GM12891 (cell line): ENCODE measurements around the gene BFSP1.

Experiments
- DNase-seq: peaks from one replicate; pipeline ENCODE4 v3.0.0; 2011; ENCODE audit warnings: low spot score; ENCODE audit not compliant: insufficient read length
- FAIRE-seq: peaks from 2 replicates; lab custom pipeline; 2011; peaks lifted over from hg19 to GRCh38; lab: Jason Lieb, UNC
- PAX5 ChIP-seq: IDR thresholded peaks from 2 replicates; pipeline ENCODE4 v1.6.1; 2011; ENCODE audit warnings: low read length, moderate library complexity, mild to moderate bottlenecking; ENCODE audit not compliant: insufficient read depth, severe bottlenecking
- POLR2A ChIP-seq: IDR thresholded peaks from 2 replicates; pipeline ENCODE4 v1.6.1; 2011; ENCODE audit warnings: low read depth, low read length, control low read depth
- POLR2AphosphoS5 ChIP-seq: IDR thresholded peaks from 2 replicates; pipeline ENCODE4 v1.6.1; 2011; ENCODE audit warnings: low read depth, low read length, control low read depth
- POU2F2 ChIP-seq: IDR thresholded peaks from 2 replicates; pipeline ENCODE4 v1.6.1; 2011; ENCODE audit warnings: low read depth, mild to moderate bottlenecking, control low read depth, low read length, moderate library complexity
- SPI1 ChIP-seq: IDR thresholded peaks from 2 replicates; pipeline ENCODE4 v1.6.1; 2011; ENCODE audit warnings: low read depth, low read length, control low read depth
- TAF1 ChIP-seq: IDR thresholded peaks from 2 replicates; pipeline ENCODE4 v1.6.1; 2011; ENCODE audit warnings: low read depth, low read length, control low read depth

BFSP1 gene

GRCh38 chr20:17470521-17470920 lies 60.7 kb downstream of the BFSP1 start:
- no peak for TF ChIP-seq POLR2AphosphoS5
- no peak for FAIRE-seq

GRCh38 chr20:17469246-17470030 lies 61.7 kb downstream of the BFSP1 start:
- DNase-seq (no peak), FAIRE-seq (no peak)
- TF ChIP-seq SPI1 (no peak), POU2F2 (no peak)

More at GRCh38 chr20:17470521-17470920, 60.7 kb downstream of the BFSP1 start:
- DNase-seq = no peak

- no peak for TF ChIP-seq SPI1
- no peak for TF ChIP-seq PAX5
- no peak for TF ChIP-seq POU2F2
- FAIRE-seq = no peak
- DNase-seq = no peak
Measured at GRCh38 chr20:17468073-17468840, 62.9 kb downstream of the BFSP1 start.

- FAIRE-seq = no peak
- TF ChIP-seq TAF1 (no peak), POLR2AphosphoS5 (no peak), PAX5 (no peak), POLR2A (no peak), POU2F2 (no peak), SPI1 (no peak)
- DNase-seq = no peak
Measured at GRCh38 chr20:17467120-17467655, 64.0 kb downstream of the BFSP1 start.

- DNase-seq = no peak
- TF ChIP-seq SPI1 = no peak
- FAIRE-seq = no peak
Measured at GRCh38 chr20:17466641-17467040, 64.5 kb downstream of the BFSP1 start.

GRCh38 chr20:17465236-17465635 lies 65.9 kb downstream of the BFSP1 start:
- DNase-seq (no peak), FAIRE-seq (no peak)
- TF ChIP-seq TAF1 (no peak), SPI1 (no peak), POLR2A (no peak), POLR2AphosphoS5 (no peak), PAX5 (no peak), POU2F2 (no peak)

GRCh38 chr20:17463711-17464110 lies 67.5 kb downstream of the BFSP1 start:
- no peak for TF ChIP-seq POLR2A
- TF ChIP-seq SPI1 = no peak
- TF ChIP-seq PAX5 = no peak
- TF ChIP-seq POU2F2 = no peak
- TF ChIP-seq POLR2AphosphoS5 = no peak
- TF ChIP-seq TAF1 = no peak
- no peak for FAIRE-seq
- no peak for DNase-seq

GRCh38 chr20:17461941-17462340 lies 69.2 kb downstream of the BFSP1 start:
- DNase-seq = no peak
- FAIRE-seq = no peak
- TF ChIP-seq POU2F2 (no peak), POLR2A (no peak), SPI1 (no peak), POLR2AphosphoS5 (no peak), PAX5 (no peak), TAF1 (no peak)

- FAIRE-seq = no peak
- no peak for DNase-seq
- TF ChIP-seq TAF1 (no peak), POU2F2 (no peak), POLR2A (no peak), POLR2AphosphoS5 (no peak), SPI1 (no peak), PAX5 (no peak)
Measured at GRCh38 chr20:17460119-17460518, 71.1 kb downstream of the BFSP1 start.

- TF ChIP-seq TAF1 = no peak
- no peak for TF ChIP-seq POU2F2
- TF ChIP-seq POLR2AphosphoS5 = no peak
- TF ChIP-seq PAX5 = no peak
- TF ChIP-seq SPI1 = no peak
- no peak for TF ChIP-seq POLR2A
- no peak for FAIRE-seq
- DNase-seq = no peak
Measured at GRCh38 chr20:17457588-17458190, 73.5 kb downstream of the BFSP1 start.
